HL-60 (cell line): Measurements from ENCODE around the gene TPST1.
A peak's percentile ranks its signal among the peaks of the same experiment; 100 is the strongest.

Source experiments
- DNase-seq, 2 experiments: peaks; one replicate each; pipeline ENCODE4 v3.0.0-alpha.2; 2010 to 2020; ENCODE audit warnings: low read depth in 1 of 2, low spot score in 1 of 2
- H3K27ac ChIP-seq: fragments of 250-450 bp; sonication (Bioruptor Pico); replicated peaks from 2 replicates; pipeline ENCODE4 v1.5.1; 2020; ENCODE audit warnings: mild to moderate bottlenecking, moderate library complexity
- H3K27me3 ChIP-seq: fragments of 250-450 bp; sonication (Bioruptor Pico); 2 replicates; pipeline ENCODE4 v1.5.1; 2021; ENCODE audit warnings: mild to moderate bottlenecking, moderate library complexity; ENCODE audit not compliant: insufficient read depth, poor library complexity, severe bottlenecking
- H3K4me3 ChIP-seq: replicated peaks from 2 replicates; pipeline ENCODE4 v1.5.1; 2011; ENCODE audit warnings: mild to moderate bottlenecking, control low read depth, low read length; ENCODE audit not compliant: insufficient read depth
- GABPA ChIP-seq: IDR thresholded peaks from 2 replicates; pipeline ENCODE4 v1.6.1; 2012; ENCODE audit warnings: low read depth
- POLR2AphosphoS5 ChIP-seq: IDR thresholded peaks from 2 replicates; pipeline ENCODE4 v1.6.1; 2012; ENCODE audit warnings: low read depth
- SPI1 ChIP-seq: IDR thresholded peaks from 2 replicates; pipeline ENCODE4 v1.6.1; 2012; ENCODE audit warnings: low read depth, mild to moderate bottlenecking, borderline replicate concordance
- TF ChIP-seq, protein P1 (sequence below): IDR thresholded peaks from 2 replicates; pipeline ENCODE4 v1.6.1; 2012; ENCODE audit warnings: low read depth; ENCODE audit not compliant: insufficient replicate concordance
- TF ChIP-seq, protein P2 (sequence below): IDR thresholded peaks from one replicate; pipeline ENCODE4 v1.5.1; 2011; ENCODE audit warnings: low read length, control low read depth, inconsistent platforms; ENCODE audit not compliant: insufficient read depth

Gene TPST1

DNA sequence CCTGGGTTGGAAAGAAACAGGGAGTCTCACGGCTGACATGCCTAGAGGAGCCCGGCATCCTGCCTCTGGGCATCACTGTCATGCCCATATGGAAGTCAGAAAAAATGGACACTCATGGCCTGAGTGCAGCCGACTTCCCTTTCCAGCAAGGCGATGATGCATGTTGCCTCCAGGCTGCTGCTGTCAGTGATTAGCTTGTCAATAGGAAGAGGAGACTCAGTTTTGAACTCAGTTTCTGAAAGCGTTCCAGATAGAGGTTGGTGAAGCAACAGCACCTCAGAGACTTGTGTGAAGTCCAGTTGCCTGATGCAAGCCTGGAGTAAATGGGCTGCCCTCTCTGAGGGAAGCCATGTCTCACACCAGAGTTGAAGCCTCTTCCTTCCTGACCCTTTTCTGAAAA, 148.4 kb downstream of the TPST1 start:
- H3K27ac ChIP-seq: no peak overlapping the region
- no peaks in the 10 kb centered on the region for H3K27me3 ChIP-seq
- no peak for TF ChIP-seq POLR2AphosphoS5
- no peak for TF ChIP-seq GABPA
- TF ChIP-seq, protein P1, sequence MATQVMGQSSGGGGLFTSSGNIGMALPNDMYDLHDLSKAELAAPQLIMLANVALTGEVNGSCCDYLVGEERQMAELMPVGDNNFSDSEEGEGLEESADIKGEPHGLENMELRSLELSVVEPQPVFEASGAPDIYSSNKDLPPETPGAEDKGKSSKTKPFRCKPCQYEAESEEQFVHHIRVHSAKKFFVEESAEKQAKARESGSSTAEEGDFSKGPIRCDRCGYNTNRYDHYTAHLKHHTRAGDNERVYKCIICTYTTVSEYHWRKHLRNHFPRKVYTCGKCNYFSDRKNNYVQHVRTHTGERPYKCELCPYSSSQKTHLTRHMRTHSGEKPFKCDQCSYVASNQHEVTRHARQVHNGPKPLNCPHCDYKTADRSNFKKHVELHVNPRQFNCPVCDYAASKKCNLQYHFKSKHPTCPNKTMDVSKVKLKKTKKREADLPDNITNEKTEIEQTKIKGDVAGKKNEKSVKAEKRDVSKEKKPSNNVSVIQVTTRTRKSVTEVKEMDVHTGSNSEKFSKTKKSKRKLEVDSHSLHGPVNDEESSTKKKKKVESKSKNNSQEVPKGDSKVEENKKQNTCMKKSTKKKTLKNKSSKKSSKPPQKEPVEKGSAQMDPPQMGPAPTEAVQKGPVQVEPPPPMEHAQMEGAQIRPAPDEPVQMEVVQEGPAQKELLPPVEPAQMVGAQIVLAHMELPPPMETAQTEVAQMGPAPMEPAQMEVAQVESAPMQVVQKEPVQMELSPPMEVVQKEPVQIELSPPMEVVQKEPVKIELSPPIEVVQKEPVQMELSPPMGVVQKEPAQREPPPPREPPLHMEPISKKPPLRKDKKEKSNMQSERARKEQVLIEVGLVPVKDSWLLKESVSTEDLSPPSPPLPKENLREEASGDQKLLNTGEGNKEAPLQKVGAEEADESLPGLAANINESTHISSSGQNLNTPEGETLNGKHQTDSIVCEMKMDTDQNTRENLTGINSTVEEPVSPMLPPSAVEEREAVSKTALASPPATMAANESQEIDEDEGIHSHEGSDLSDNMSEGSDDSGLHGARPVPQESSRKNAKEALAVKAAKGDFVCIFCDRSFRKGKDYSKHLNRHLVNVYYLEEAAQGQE: no peak
- TF ChIP-seq SPI1: no peak
- TF ChIP-seq, protein P2, sequence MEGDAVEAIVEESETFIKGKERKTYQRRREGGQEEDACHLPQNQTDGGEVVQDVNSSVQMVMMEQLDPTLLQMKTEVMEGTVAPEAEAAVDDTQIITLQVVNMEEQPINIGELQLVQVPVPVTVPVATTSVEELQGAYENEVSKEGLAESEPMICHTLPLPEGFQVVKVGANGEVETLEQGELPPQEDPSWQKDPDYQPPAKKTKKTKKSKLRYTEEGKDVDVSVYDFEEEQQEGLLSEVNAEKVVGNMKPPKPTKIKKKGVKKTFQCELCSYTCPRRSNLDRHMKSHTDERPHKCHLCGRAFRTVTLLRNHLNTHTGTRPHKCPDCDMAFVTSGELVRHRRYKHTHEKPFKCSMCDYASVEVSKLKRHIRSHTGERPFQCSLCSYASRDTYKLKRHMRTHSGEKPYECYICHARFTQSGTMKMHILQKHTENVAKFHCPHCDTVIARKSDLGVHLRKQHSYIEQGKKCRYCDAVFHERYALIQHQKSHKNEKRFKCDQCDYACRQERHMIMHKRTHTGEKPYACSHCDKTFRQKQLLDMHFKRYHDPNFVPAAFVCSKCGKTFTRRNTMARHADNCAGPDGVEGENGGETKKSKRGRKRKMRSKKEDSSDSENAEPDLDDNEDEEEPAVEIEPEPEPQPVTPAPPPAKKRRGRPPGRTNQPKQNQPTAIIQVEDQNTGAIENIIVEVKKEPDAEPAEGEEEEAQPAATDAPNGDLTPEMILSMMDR: no peak
- peak in 1 of 2 experiments; percentile 35 for DNase-seq
- no peak overlapping the region for H3K4me3 ChIP-seq

DNA sequence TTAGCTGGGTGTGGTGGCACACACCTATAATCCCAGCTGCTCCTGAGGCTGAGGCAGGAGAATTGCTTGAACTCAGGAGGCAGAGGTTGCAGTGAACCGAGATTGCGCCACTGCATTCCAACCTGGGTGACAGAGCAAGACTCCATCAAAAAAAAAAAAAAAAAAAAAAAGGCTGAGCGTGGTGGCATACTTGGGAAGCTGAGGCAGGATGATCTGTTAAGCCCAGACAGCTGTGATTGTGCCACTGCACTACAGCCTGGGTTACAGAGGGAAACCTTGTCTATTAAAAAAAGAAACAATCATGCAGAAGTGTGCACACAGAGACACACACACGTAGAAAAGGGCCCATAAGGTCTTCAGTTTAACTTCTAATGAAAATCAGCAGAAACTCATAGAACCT, 150.6 kb downstream of the TPST1 start:
- H3K4me3 ChIP-seq: no peak overlapping the region
- DNase-seq: no peak
- H3K27ac ChIP-seq: no peak overlapping the region
- no peak for TF ChIP-seq POLR2AphosphoS5
- TF ChIP-seq, protein P2: no peak
- no peak for TF ChIP-seq SPI1
- no peak for TF ChIP-seq GABPA
- TF ChIP-seq, protein P1: no peak
- no peaks in the 10 kb centered on the region for H3K27me3 ChIP-seq

DNA sequence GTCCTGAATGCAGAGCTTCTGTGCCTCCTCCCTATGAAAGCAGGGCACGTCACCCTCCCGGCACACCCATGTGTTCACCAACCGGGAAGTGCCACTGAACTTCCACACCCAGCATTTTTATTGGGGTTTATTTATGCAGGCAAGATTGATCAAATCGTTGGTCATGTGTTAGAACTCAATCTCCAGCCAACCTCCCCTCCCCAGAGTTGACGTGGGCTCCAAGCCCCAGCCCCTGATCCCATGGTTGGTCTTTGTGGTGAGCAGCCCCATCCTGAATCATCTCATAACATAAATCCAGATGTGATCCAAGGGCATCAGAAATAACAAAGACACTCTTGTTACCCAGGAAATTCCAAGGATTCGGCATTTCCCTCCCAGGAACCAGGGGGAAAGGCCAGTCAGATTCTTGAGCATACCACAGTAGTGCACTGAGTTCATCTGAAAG, 151.2 kb downstream of the TPST1 start:
- Histone ChIP-seq H3K4me3 (no peak overlapping the region), H3K27me3 (no peaks in the 10 kb centered on the region), H3K27ac (no peak overlapping the region)
- no peak for DNase-seq
- TF ChIP-seq GABPA (no peak), POLR2AphosphoS5 (no peak), SPI1 (no peak)
- TF ChIP-seq, protein P2: no peak
- TF ChIP-seq, protein P1: no peak
